HepG2 (cell line): Measurements from ENCODE around the gene AUTS2. TPM values are rescaled to one million over a fixed set of nuclear protein-coding genes. Genes with fewer than 3 reads are reported as not detected.
A peak's percentile ranks its signal among the peaks of the same experiment; 100 is the strongest.

ENCODE experiments used
- ATF3 ChIP-seq: sonication (generic); formaldehyde crosslinking; IDR thresholded peaks from 2 replicates; pipeline ENCODE4 v1.4.0; 2020; ENCODE audit warnings: missing genetic modification reagents
- GATAD2A ChIP-seq: IDR thresholded peaks from 2 replicates; pipeline ENCODE4 v1.6.1; 2016
- JUN ChIP-seq: sonication (generic); formaldehyde crosslinking; IDR thresholded peaks from 2 replicates; pipeline ENCODE4 v1.4.0; 2020; ENCODE audit warnings: mild to moderate bottlenecking, missing genetic modification reagents
- JUND ChIP-seq: sonication (generic); formaldehyde crosslinking; IDR thresholded peaks from 2 replicates; pipeline ENCODE4 v1.8.0; 2022; ENCODE audit warnings: mild to moderate bottlenecking, missing genetic modification reagents
- KDM1A ChIP-seq: IDR thresholded peaks from 2 replicates; pipeline ENCODE4 v1.6.1; 2016; ENCODE audit warnings: missing compliant biosample characterization
- KDM6A ChIP-seq: IDR thresholded peaks from 2 replicates; pipeline ENCODE4 v1.6.1; 2016; ENCODE audit warnings: low read depth
- KMT2A ChIP-seq: sonication (generic); formaldehyde crosslinking; IDR thresholded peaks from 2 replicates; pipeline ENCODE4 v1.4.0; 2020; ENCODE audit warnings: missing genetic modification reagents
- MAZ ChIP-seq, 2 experiments: sonication (generic) in 1 of 2; formaldehyde crosslinking in 1 of 2; IDR thresholded peaks; 2 replicates each; pipeline versions ENCODE4 v1.5.0 to v1.6.1; 2012 to 2020; ENCODE audit warnings: low read depth in 2 of 2, mild to moderate bottlenecking in 2 of 2, borderline replicate concordance in 1 of 2, improper control_type of control experiment in 1 of 2, low read length in 1 of 2, missing genetic modification reagents in 1 of 2, moderate library complexity in 1 of 2
- PRDM15 ChIP-seq: sonication (generic); formaldehyde crosslinking; IDR thresholded peaks from 2 replicates; pipeline ENCODE4 v1.4.0; 2020; ENCODE audit warnings: missing genetic modification reagents
- REL ChIP-seq: sonication (generic); formaldehyde crosslinking; conservative IDR thresholded peaks from 2 replicates; pipeline ENCODE4 v1.8.0; 2022; ENCODE audit warnings: mild to moderate bottlenecking, missing genetic modification reagents, moderate library complexity
- WIZ ChIP-seq: sonication (generic); formaldehyde crosslinking; IDR thresholded peaks from 2 replicates; pipeline ENCODE4 v1.5.1; 2020; ENCODE audit warnings: mild to moderate bottlenecking, missing genetic modification reagents
- ZNF12 ChIP-seq: sonication (generic); formaldehyde crosslinking; IDR thresholded peaks from 2 replicates; pipeline ENCODE4 v1.5.0; 2020; ENCODE audit warnings: missing genetic modification reagents
- ZNF18 ChIP-seq: sonication (generic); formaldehyde crosslinking; IDR thresholded peaks from 2 replicates; pipeline ENCODE4 v1.8.0; 2022; ENCODE audit warnings: mild to moderate bottlenecking, missing genetic modification reagents; ENCODE audit not compliant: insufficient replicate concordance
- ZNF224 ChIP-seq: sonication (generic); formaldehyde crosslinking; IDR thresholded peaks from 2 replicates; pipeline ENCODE4 v1.5.0; 2020; ENCODE audit warnings: mild to moderate bottlenecking, missing genetic modification reagents
- ZNF607 ChIP-seq: sonication (generic); formaldehyde crosslinking; IDR thresholded peaks from 2 replicates; pipeline ENCODE4 v1.5.1; 2020; ENCODE audit warnings: missing genetic modification reagents, mild to moderate bottlenecking, borderline replicate concordance
- polyA plus RNA-seq, 8 experiments: library from polyadenylated mRNA; depleted of rRNA in 3 of 8; stranded (reverse) in 7 of 8; unstranded in 1 of 8; fragments of >200 nt; fragmentation: Illumina TruSeq in 4 of 8; extraction: Trizol in 4 of 8; gene quantifications; 2 replicates each; pipeline versions ENCODE4 v1.2.1 to v1.2.3, GENCODE V29; 2011 to 2016; ENCODE audit warnings: low read depth in 4 of 8, missing spikeins in 1 of 8, mixed read lengths in 1 of 8; ENCODE audit not compliant: insufficient read depth in 1 of 8
- total RNA-seq, 5 experiments: library from RNA; depleted of rRNA; stranded (reverse); fragments of >200 nt; fragmentation: Illumina TruSeq; extraction: Trizol; gene quantifications; 2 replicates each; pipeline ENCODE4 v1.2.3, GENCODE V29; 2016; ENCODE audit warnings: low read depth in 1 of 5
- TF ChIP-seq, protein P1 (sequence below): sonication (generic); formaldehyde crosslinking; IDR thresholded peaks from 2 replicates; pipeline ENCODE4 v1.4.0; 2020; ENCODE audit warnings: missing genetic modification reagents, mild to moderate bottlenecking, borderline replicate concordance
- TF ChIP-seq, protein P2 (sequence below): sonication (generic); formaldehyde crosslinking; conservative IDR thresholded peaks from 2 replicates; pipeline ENCODE4 v1.4.0; 2020; ENCODE audit warnings: mild to moderate bottlenecking, missing genetic modification reagents, moderate library complexity

The AUTS2 gene
- total and polyA plus RNA-seq, 2 of the 13 experiments (the other 11 are each of a cell fraction or from before 2014, with no cell fraction given), result 0.38 TPM; not detected in 1

- TF ChIP-seq KDM1A (CRISPR knock-in tag) (no peak), ZNF18 (CRISPR knock-in tag) (no peak), KDM6A (0 out of 2 replicates have a peak, but pooled peaks have one; percentile 24), JUND (CRISPR knock-in tag) (peak; percentile 86), ZNF224 (CRISPR knock-in tag) (no peak), ZNF12 (0 out of 2 replicates have a peak, but pooled peaks have one; percentile 28), GATAD2A (CRISPR knock-in tag) (peak; percentile 30; the same call in 1 of the 2 replicates), WIZ (no peak), ZNF607 (CRISPR knock-in tag) (no peak), ATF3 (CRISPR knock-in tag) (peak; percentile 90), MAZ (IDR thresholded peaks at IDR 0.05; ENCODE audit: borderline replicate concordance, low read depth, low read length) (no peak), MAZ (CRISPR knock-in tag; IDR thresholded peaks at IDR 0.05; ENCODE audit: low read depth) (no peak), JUN (0 out of 2 replicates have a peak, but pooled peaks have one; percentile 43), KMT2A (no peak), REL (CRISPR knock-in tag) (no peak), PRDM15 (CRISPR knock-in tag) (peak; percentile 49; the same call in 1 of the 2 replicates)
- TF ChIP-seq, protein P1, sequence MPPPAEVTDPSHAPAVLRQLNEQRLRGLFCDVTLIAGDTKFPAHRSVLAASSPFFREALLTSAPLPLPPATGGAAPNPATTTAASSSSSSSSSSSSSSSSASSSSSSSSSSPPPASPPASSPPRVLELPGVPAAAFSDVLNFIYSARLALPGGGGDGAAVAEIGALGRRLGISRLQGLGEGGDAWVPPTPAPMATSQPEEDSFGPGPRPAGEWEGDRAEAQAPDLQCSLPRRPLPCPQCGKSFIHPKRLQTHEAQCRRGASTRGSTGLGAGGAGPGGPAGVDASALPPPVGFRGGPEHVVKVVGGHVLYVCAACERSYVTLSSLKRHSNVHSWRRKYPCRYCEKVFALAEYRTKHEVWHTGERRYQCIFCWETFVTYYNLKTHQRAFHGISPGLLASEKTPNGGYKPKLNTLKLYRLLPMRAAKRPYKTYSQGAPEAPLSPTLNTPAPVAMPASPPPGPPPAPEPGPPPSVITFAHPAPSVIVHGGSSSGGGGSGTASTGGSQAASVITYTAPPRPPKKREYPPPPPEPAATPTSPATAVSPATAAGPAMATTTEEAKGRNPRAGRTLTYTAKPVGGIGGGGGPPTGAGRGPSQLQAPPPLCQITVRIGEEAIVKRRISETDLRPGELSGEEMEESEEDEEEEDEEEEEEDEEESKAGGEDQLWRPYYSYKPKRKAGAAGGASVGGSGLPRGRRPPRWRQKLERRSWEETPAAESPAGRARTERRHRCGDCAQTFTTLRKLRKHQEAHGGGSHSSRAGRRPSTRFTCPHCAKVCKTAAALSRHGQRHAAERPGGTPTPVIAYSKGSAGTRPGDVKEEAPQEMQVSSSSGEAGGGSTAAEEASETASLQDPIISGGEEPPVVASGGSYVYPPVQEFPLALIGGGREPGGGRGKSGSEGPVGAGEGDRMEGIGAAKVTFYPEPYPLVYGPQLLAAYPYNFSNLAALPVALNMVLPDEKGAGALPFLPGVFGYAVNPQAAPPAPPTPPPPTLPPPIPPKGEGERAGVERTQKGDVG (CRISPR knock-in tag), result no peak
- TF ChIP-seq, protein P2, sequence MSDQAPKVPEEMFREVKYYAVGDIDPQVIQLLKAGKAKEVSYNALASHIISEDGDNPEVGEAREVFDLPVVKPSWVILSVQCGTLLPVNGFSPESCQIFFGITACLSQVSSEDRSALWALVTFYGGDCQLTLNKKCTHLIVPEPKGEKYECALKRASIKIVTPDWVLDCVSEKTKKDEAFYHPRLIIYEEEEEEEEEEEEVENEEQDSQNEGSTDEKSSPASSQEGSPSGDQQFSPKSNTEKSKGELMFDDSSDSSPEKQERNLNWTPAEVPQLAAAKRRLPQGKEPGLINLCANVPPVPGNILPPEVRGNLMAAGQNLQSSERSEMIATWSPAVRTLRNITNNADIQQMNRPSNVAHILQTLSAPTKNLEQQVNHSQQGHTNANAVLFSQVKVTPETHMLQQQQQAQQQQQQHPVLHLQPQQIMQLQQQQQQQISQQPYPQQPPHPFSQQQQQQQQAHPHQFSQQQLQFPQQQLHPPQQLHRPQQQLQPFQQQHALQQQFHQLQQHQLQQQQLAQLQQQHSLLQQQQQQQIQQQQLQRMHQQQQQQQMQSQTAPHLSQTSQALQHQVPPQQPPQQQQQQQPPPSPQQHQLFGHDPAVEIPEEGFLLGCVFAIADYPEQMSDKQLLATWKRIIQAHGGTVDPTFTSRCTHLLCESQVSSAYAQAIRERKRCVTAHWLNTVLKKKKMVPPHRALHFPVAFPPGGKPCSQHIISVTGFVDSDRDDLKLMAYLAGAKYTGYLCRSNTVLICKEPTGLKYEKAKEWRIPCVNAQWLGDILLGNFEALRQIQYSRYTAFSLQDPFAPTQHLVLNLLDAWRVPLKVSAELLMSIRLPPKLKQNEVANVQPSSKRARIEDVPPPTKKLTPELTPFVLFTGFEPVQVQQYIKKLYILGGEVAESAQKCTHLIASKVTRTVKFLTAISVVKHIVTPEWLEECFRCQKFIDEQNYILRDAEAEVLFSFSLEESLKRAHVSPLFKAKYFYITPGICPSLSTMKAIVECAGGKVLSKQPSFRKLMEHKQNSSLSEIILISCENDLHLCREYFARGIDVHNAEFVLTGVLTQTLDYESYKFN (CRISPR knock-in tag), result peak; percentile 46; the same call in 1 of the 2 replicates
These were observed 973.2 kb downstream of the AUTS2 start (continued) for GRCh38 chr7:70571403-70571934.
